ENCODE data around the gene CDCA7L.

The CDCA7L gene

GRCh38 chr7:21912931-21913780 lies 32.5 kb downstream of the CDCA7L start:
- Histone ChIP-seq H3K27ac (ENCODE audit: low read depth in 2 of 2, low read length in 2 of 2) (no peak overlapping the region), H3K9me3 (ENCODE audit: control insufficient read depth in 2 of 2, low read length in 2 of 2) (no peaks in the 10 kb centered on the region), H3K9ac (ENCODE audit: low read depth in 1 of 2, low read length in 2 of 2) (no peak overlapping the region), H3K4me1 (ENCODE audit: control insufficient read depth in 2 of 2, insufficient read depth in 2 of 2, low read length in 2 of 2) (no peaks in the 10 kb centered on the region), H3K27me3 (ENCODE audit: control insufficient read depth in 2 of 2, insufficient read depth in 2 of 2, low read length in 2 of 2) (no peaks in the 10 kb centered on the region), H3K36me3 (ENCODE audit: control insufficient read depth in 2 of 2, insufficient read depth in 2 of 2, low read length in 2 of 2) (peaks cover 14 to 18% of the 10 kb centered on the region in 2 donors), H3K4me3 (ENCODE audit: low read length in 2 of 2) (no peak overlapping the region)

GRCh38 chr7:21912305-21912704 lies 33.4 kb downstream of the CDCA7L start:
- no peaks in the 10 kb centered on the region for H3K9me3 ChIP-seq (ENCODE audit: control insufficient read depth in 2 of 2, low read length in 2 of 2)
- no peak overlapping the region for H3K27ac ChIP-seq (ENCODE audit: low read depth in 2 of 2, low read length in 2 of 2)
- no peaks in the 10 kb centered on the region for H3K4me1 ChIP-seq (ENCODE audit: control insufficient read depth in 2 of 2, insufficient read depth in 2 of 2, low read length in 2 of 2)
- H3K4me3 ChIP-seq (ENCODE audit: low read length in 2 of 2): no peak overlapping the region
- peaks cover 21 to 24% of the 10 kb centered on the region in 2 donors for H3K36me3 ChIP-seq (ENCODE audit: control insufficient read depth in 2 of 2, insufficient read depth in 2 of 2, low read length in 2 of 2)
- no peak overlapping the region for H3K9ac ChIP-seq (ENCODE audit: low read depth in 1 of 2, low read length in 2 of 2)
- no peaks in the 10 kb centered on the region for H3K27me3 ChIP-seq (ENCODE audit: control insufficient read depth in 2 of 2, insufficient read depth in 2 of 2, low read length in 2 of 2)

GRCh38 chr7:21911341-21911875 lies 34.3 kb downstream of the CDCA7L start:
- Histone ChIP-seq H3K36me3 (ENCODE audit: control insufficient read depth in 2 of 2, insufficient read depth in 2 of 2, low read length in 2 of 2) (peaks cover 23 to 24% of the 10 kb centered on the region in 2 donors), H3K9me3 (ENCODE audit: control insufficient read depth in 2 of 2, low read length in 2 of 2) (no peaks in the 10 kb centered on the region), H3K27ac (ENCODE audit: low read depth in 2 of 2, low read length in 2 of 2) (no peak overlapping the region), H3K4me1 (ENCODE audit: control insufficient read depth in 2 of 2, insufficient read depth in 2 of 2, low read length in 2 of 2) (no peaks in the 10 kb centered on the region), H3K9ac (ENCODE audit: low read depth in 1 of 2, low read length in 2 of 2) (no peak overlapping the region), H3K4me3 (ENCODE audit: low read length in 2 of 2) (no peak overlapping the region), H3K27me3 (ENCODE audit: control insufficient read depth in 2 of 2, insufficient read depth in 2 of 2, low read length in 2 of 2) (no peaks in the 10 kb centered on the region)

GRCh38 chr7:21910253-21910652 lies 35.4 kb downstream of the CDCA7L start:
- Histone ChIP-seq H3K4me1 (ENCODE audit: control insufficient read depth in 2 of 2, insufficient read depth in 2 of 2, low read length in 2 of 2) (no peaks in the 10 kb centered on the region), H3K36me3 (ENCODE audit: control insufficient read depth in 2 of 2, insufficient read depth in 2 of 2, low read length in 2 of 2) (peaks cover 30 to 31% of the 10 kb centered on the region in 2 donors), H3K9ac (ENCODE audit: low read depth in 1 of 2, low read length in 2 of 2) (no peak overlapping the region), H3K9me3 (ENCODE audit: control insufficient read depth in 2 of 2, low read length in 2 of 2) (no peaks in the 10 kb centered on the region), H3K27me3 (ENCODE audit: control insufficient read depth in 2 of 2, insufficient read depth in 2 of 2, low read length in 2 of 2) (no peaks in the 10 kb centered on the region), H3K4me3 (ENCODE audit: low read length in 2 of 2) (no peak overlapping the region), H3K27ac (ENCODE audit: low read depth in 2 of 2, low read length in 2 of 2) (no peak overlapping the region)

GRCh38 chr7:21908746-21909145 lies 37.0 kb downstream of the CDCA7L start:
- Histone ChIP-seq H3K4me3 (ENCODE audit: low read length in 2 of 2) (no peak overlapping the region), H3K9ac (ENCODE audit: low read depth in 1 of 2, low read length in 2 of 2) (no peak overlapping the region), H3K27ac (ENCODE audit: low read depth in 2 of 2, low read length in 2 of 2) (no peak overlapping the region), H3K4me1 (ENCODE audit: control insufficient read depth in 2 of 2, insufficient read depth in 2 of 2, low read length in 2 of 2) (no peaks in the 10 kb centered on the region), H3K27me3 (ENCODE audit: control insufficient read depth in 2 of 2, insufficient read depth in 2 of 2, low read length in 2 of 2) (no peaks in the 10 kb centered on the region), H3K9me3 (ENCODE audit: control insufficient read depth in 2 of 2, low read length in 2 of 2) (no peaks in the 10 kb centered on the region), H3K36me3 (ENCODE audit: control insufficient read depth in 2 of 2, insufficient read depth in 2 of 2, low read length in 2 of 2) (peaks cover 28 to 31% of the 10 kb centered on the region in 2 donors)

- no peak overlapping the region for H3K4me3 ChIP-seq (ENCODE audit: low read length in 2 of 2)
- no peaks in the 10 kb centered on the region for H3K27me3 ChIP-seq (ENCODE audit: control insufficient read depth in 2 of 2, insufficient read depth in 2 of 2, low read length in 2 of 2)
- H3K36me3 ChIP-seq (ENCODE audit: control insufficient read depth in 2 of 2, insufficient read depth in 2 of 2, low read length in 2 of 2): peaks cover 40 to 41% of the 10 kb centered on the region in 2 donors
- no peaks in the 10 kb centered on the region for H3K9me3 ChIP-seq (ENCODE audit: control insufficient read depth in 2 of 2, low read length in 2 of 2)
- H3K27ac ChIP-seq (ENCODE audit: low read depth in 2 of 2, low read length in 2 of 2): no peak overlapping the region
- H3K9ac ChIP-seq (ENCODE audit: low read depth in 1 of 2, low read length in 2 of 2): no peak overlapping the region
- H3K4me1 ChIP-seq (ENCODE audit: control insufficient read depth in 2 of 2, insufficient read depth in 2 of 2, low read length in 2 of 2): no peaks in the 10 kb centered on the region
Observed at GRCh38 chr7:21903020-21903786, 42.5 kb downstream of the CDCA7L start.

GRCh38 chr7:21902240-21902639 lies 43.5 kb downstream of the CDCA7L start:
- H3K9ac ChIP-seq (ENCODE audit: low read depth in 1 of 2, low read length in 2 of 2): no peak overlapping the region
- peaks cover 33 to 34% of the 10 kb centered on the region in 2 donors for H3K36me3 ChIP-seq (ENCODE audit: control insufficient read depth in 2 of 2, insufficient read depth in 2 of 2, low read length in 2 of 2)
- no peaks in the 10 kb centered on the region for H3K27me3 ChIP-seq (ENCODE audit: control insufficient read depth in 2 of 2, insufficient read depth in 2 of 2, low read length in 2 of 2)
- H3K9me3 ChIP-seq (ENCODE audit: control insufficient read depth in 2 of 2, low read length in 2 of 2): no peaks in the 10 kb centered on the region
- H3K4me1 ChIP-seq (ENCODE audit: control insufficient read depth in 2 of 2, insufficient read depth in 2 of 2, low read length in 2 of 2): no peaks in the 10 kb centered on the region
- no peak overlapping the region for H3K27ac ChIP-seq (ENCODE audit: low read depth in 2 of 2, low read length in 2 of 2)
- no peak overlapping the region for H3K4me3 ChIP-seq (ENCODE audit: low read length in 2 of 2)

GRCh38 chr7:21898265-21898930 lies 47.3 kb downstream of the CDCA7L start:
- Histone ChIP-seq H3K27ac (ENCODE audit: low read depth in 2 of 2, low read length in 2 of 2) (peak overlapping the region in 1 of 2 donors; percentile 7), H3K9me3 (ENCODE audit: control insufficient read depth in 2 of 2, low read length in 2 of 2) (no peaks in the 10 kb centered on the region), H3K9ac (ENCODE audit: low read depth in 1 of 2, low read length in 2 of 2) (no peak overlapping the region), H3K4me3 (ENCODE audit: low read length in 2 of 2) (peak overlapping the region in 1 of 2 donors; percentile 29), H3K36me3 (ENCODE audit: control insufficient read depth in 2 of 2, insufficient read depth in 2 of 2, low read length in 2 of 2) (peaks cover 11 to 13% of the 10 kb centered on the region in 2 donors), H3K4me1 (ENCODE audit: control insufficient read depth in 2 of 2, insufficient read depth in 2 of 2, low read length in 2 of 2) (no peaks in the 10 kb centered on the region), H3K27me3 (ENCODE audit: control insufficient read depth in 2 of 2, insufficient read depth in 2 of 2, low read length in 2 of 2) (no peaks in the 10 kb centered on the region)

- H3K9me3 ChIP-seq (ENCODE audit: control insufficient read depth in 2 of 2, low read length in 2 of 2): no peaks in the 10 kb centered on the region
- H3K4me3 ChIP-seq (ENCODE audit: low read length in 2 of 2): no peak overlapping the region
- no peaks in the 10 kb centered on the region for H3K4me1 ChIP-seq (ENCODE audit: control insufficient read depth in 2 of 2, insufficient read depth in 2 of 2, low read length in 2 of 2)
- H3K27ac ChIP-seq (ENCODE audit: low read depth in 2 of 2, low read length in 2 of 2): no peak overlapping the region
- no peaks in the 10 kb centered on the region for H3K27me3 ChIP-seq (ENCODE audit: control insufficient read depth in 2 of 2, insufficient read depth in 2 of 2, low read length in 2 of 2)
- H3K9ac ChIP-seq (ENCODE audit: low read depth in 1 of 2, low read length in 2 of 2): no peak overlapping the region
- H3K36me3 ChIP-seq (ENCODE audit: control insufficient read depth in 2 of 2, insufficient read depth in 2 of 2, low read length in 2 of 2): no peaks in the 10 kb centered on the region
Observed at GRCh38 chr7:21893401-21893800, 52.3 kb downstream of the CDCA7L start.
